OCI-LY3 (cell line): ENCODE measurements around the gene TBC1D4.

Source experiments
- EZH2phosphoT487 ChIP-seq: fragments of 200-600 bp; shearing (Covaris generic); IDR thresholded peaks from 2 replicates; pipeline ENCODE4 v1.6.1; 2018; ENCODE audit warnings: antibody characterized with exemption, mixed run types, low read depth
- TF ChIP-seq, protein P1 (sequence below): fragments of 200-600, 300-600 bp; sonication (generic); IDR thresholded peaks from 2 replicates; pipeline ENCODE4 v1.5.1; 2014; ENCODE audit warnings: antibody characterized with exemption, low read length, low read depth

- TF ChIP-seq, protein P1, sequence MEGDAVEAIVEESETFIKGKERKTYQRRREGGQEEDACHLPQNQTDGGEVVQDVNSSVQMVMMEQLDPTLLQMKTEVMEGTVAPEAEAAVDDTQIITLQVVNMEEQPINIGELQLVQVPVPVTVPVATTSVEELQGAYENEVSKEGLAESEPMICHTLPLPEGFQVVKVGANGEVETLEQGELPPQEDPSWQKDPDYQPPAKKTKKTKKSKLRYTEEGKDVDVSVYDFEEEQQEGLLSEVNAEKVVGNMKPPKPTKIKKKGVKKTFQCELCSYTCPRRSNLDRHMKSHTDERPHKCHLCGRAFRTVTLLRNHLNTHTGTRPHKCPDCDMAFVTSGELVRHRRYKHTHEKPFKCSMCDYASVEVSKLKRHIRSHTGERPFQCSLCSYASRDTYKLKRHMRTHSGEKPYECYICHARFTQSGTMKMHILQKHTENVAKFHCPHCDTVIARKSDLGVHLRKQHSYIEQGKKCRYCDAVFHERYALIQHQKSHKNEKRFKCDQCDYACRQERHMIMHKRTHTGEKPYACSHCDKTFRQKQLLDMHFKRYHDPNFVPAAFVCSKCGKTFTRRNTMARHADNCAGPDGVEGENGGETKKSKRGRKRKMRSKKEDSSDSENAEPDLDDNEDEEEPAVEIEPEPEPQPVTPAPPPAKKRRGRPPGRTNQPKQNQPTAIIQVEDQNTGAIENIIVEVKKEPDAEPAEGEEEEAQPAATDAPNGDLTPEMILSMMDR, result no peak
- TF ChIP-seq EZH2phosphoT487, result no peak
These were observed 7.7 kb upstream of the TBC1D4 start for GRCh38 chr13:75489502-75490263.
